HG03565 (cell line): Measurements from ENCODE around the gene TGFBRAP1.
"Not testable (repeated sequence)": the region's sequence is repeated elsewhere in the genome, so short reads cannot be mapped to it uniquely, and the experiment has no call there.

Experiments
- ATAC-seq: cut with Tn5 transposase; IDR thresholded peaks from one replicate; pipeline ENCODE4 v1.9.1; 2021; ENCODE audit warnings: mild to moderate bottlenecking, moderate library complexity; ENCODE audit not compliant: unreplicated experiment

Gene TGFBRAP1

GRCh38 chr2:105278654-105279053 is 50.9 kb downstream of the TGFBRAP1 start:
- no peak for ATAC-seq

- no peak for ATAC-seq
Observed at GRCh38 chr2:105274046-105274445, 55.5 kb downstream of the TGFBRAP1 start.

- no peak for ATAC-seq
Observed at GRCh38 chr2:105272176-105272575, 57.4 kb downstream of the TGFBRAP1 start.

GRCh38 chr2:105271393-105272045 is 58.0 kb downstream of the TGFBRAP1 start:
- no peak for ATAC-seq

GRCh38 chr2:105269426-105269825 is 60.1 kb downstream of the TGFBRAP1 start:
- no peak for ATAC-seq

- ATAC-seq, result no peak
Observed at GRCh38 chr2:105262651-105263091, 66.9 kb downstream of the TGFBRAP1 start.

GRCh38 chr2:105261061-105261460 is 68.5 kb downstream of the TGFBRAP1 start:
- no peak for ATAC-seq

- no peak for ATAC-seq
Observed at GRCh38 chr2:105258835-105259350, 70.6 kb downstream of the TGFBRAP1 start.

GRCh38 chr2:105257981-105258380 is 71.6 kb downstream of the TGFBRAP1 start:
- ATAC-seq, result no peak

GRCh38 chr2:105256431-105257047 is 73.0 kb downstream of the TGFBRAP1 start:
- ATAC-seq, result no peak

GRCh38 chr2:105255979-105256378 is 73.6 kb downstream of the TGFBRAP1 start:
- ATAC-seq, result no peak

GRCh38 chr2:105254531-105255210 is 74.9 kb downstream of the TGFBRAP1 start:
- no peak for ATAC-seq

GRCh38 chr2:105252271-105252670 is 77.3 kb downstream of the TGFBRAP1 start:
- ATAC-seq, result no peak

- ATAC-seq, result not testable (repeated sequence)
Observed at GRCh38 chr2:105251016-105251648, 78.4 kb downstream of the TGFBRAP1 start.

- no peak for ATAC-seq
Observed at GRCh38 chr2:105249891-105250290, 79.6 kb downstream of the TGFBRAP1 start.

- ATAC-seq, result no peak
Observed at GRCh38 chr2:105249181-105249580, 80.4 kb downstream of the TGFBRAP1 start.

GRCh38 chr2:105248316-105249070 is 81.0 kb downstream of the TGFBRAP1 start:
- no peak for ATAC-seq

GRCh38 chr2:105244451-105244850 is 85.1 kb downstream of the TGFBRAP1 start:
- no peak for ATAC-seq

GRCh38 chr2:105243961-105244360 is 85.6 kb downstream of the TGFBRAP1 start:
- ATAC-seq, result no peak

- no peak for ATAC-seq
Observed at GRCh38 chr2:105242286-105242993, 87.1 kb downstream of the TGFBRAP1 start.
